Measurements from ENCODE around the gene IFFO2. TPM values are rescaled to one million over a fixed set of nuclear protein-coding genes. Genes with fewer than 3 reads are reported as not detected.

IFFO2 gene
- total RNA-seq, 2 experiments from 2014 or later = 20.5 to 25.5 TPM

DNA sequence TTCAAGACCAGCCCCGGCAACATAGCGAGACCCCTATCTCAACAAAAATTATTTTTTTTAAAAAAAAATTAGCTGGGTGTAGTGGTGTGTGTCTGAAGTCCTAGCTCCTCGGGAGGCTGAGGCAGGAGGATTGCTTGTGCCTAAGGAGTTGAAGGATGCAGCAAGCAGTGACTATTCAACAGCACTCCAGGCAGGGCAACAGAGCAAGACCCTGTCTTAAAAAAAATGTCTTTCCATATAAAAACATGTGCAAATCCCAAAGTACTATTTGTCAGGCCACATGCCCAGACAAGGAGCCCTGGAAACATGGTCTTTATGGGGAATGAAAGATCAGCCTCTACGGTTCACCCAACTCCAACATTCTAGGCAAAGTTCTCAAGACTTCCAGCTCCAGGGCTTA is 13.3 kb downstream of the IFFO2 start:
- POLR2A ChIA-PET = interaction anchor here (1.2 kb wide), 1 partner anchor 16 kb away, joined by 3 read pairs; no protein-coding TSS in a partner anchor
- CTCF ChIA-PET = interaction anchor here (0.8 to 1.2 kb wide), 3 partner anchors 8 to 30 kb away, joined by 3 read pairs; no protein-coding TSS in a partner anchor

DNA sequence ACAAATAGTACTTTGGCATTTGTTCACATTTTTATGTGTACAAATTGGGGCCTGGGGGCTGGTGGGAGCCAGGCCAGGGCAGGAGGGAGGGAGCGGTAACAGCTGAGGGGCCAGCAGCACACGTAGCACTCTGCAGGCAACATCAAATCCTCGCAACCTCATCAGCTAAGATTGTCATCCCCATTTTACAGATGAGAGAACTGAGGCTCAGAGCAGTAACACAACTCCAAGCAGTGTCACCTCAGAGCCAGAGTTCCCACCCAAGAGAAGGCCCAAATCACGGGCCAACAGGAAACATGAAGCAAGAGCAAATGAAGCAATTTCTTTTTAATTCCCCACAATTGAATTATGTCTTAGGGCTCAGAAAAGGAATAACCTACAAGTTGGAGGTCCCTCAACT is 14.1 kb downstream of the IFFO2 start:
- CTCF ChIA-PET = interaction anchor here (0.8 to 1.4 kb wide), 4 partner anchors 9 to 29 kb away, joined by 3 to 5 read pairs (median 3); no protein-coding TSS in a partner anchor
- POLR2A ChIA-PET = interaction anchor here (0.7 kb wide), 2 partner anchors 369 to 1718 kb away, joined by 4 to 6 read pairs; no protein-coding TSS in a partner anchor

DNA sequence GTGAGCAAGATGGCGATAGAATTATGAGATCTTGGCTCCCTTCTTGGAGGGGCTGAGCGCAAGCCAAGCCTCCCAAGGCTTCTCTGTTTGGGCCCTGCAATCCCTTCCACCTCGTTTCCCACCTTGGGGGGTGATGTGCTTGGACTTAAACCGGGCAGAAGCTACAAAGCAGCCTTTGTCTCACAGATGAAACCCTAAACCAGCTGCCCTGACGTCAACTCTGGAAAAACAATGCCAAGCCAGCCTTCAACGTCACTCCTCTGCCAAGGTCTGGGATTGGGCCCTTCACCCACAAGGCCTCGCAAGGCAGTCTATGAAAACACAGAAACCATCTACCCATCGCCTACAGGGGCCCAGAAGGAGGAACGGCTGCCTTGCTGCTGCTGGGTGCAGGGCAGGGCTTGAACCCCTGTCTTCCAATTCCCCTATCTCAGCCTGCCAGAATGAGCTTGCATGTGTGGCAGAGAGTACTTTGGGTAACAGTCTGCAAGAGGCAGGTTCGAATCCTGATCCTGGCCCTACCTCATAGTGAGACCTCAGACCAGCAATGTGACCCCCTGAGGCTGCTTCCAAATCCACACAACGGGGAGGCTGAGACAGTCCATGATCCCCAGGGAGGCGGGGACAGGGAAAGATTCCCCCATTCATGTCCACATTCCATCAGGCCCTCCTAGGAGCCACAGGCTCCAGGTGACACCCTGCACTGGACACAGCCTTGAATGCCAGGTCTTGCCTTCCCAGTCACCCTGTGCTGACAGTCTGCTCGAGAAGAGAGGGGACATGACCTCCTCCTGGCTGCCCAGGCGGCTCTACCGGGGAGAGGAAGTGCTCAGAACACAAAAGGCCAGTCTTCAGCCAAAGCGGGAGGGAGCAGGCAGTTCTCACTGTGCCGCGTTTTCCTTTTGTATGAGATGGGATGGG is 15.0 kb downstream of the IFFO2 start:
- ChIA-PET CTCF (interaction anchor here (1.2 to 1.4 kb wide), 2 partner anchors 14 to 28 kb away, joined by 3 to 5 read pairs; no protein-coding TSS in a partner anchor), POLR2A (no interaction called here)

GRCh38 chr1:18940303-18941020 is 16.0 kb downstream of the IFFO2 start:
- CTCF ChIA-PET = interaction anchor here (1.8 kb wide), 1 partner anchor 28 kb away, joined by 4 read pairs; no protein-coding TSS in a partner anchor
- POLR2A ChIA-PET = no interaction called here

GRCh38 chr1:18939398-18940302 is 16.8 kb downstream of the IFFO2 start:
- ChIA-PET CTCF (interaction anchor here (1.8 kb wide), 1 partner anchor 27 kb away, joined by 4 read pairs; no protein-coding TSS in a partner anchor), POLR2A (no interaction called here)

DNA sequence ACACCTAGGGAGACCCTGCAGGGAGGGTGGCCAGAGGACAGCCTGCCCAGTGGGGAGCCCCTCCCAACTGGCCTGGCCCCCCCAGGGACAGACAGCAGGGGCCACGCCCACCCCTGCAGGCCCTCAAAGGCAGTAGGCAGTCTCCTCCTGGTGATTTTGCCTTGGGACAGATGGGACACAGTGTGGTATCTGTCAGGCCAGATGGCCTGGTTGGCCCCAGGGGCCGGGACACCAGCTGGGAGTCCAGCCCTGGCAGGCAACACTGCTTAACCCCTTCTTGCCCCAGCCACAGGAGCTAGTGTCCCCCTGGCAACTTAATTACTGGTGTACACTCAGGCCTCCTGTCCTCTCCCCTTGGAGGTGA is 17.8 kb downstream of the IFFO2 start:
- POLR2A ChIA-PET = no interaction called here

GRCh38 chr1:18938008-18938706 is 18.3 kb downstream of the IFFO2 start:
- ChIA-PET POLR2A (interaction anchor here (0.6 kb wide), 1 partner anchor 14 kb away, joined by 3 read pairs; no protein-coding TSS in a partner anchor), CTCF (interaction anchor here (1.1 to 2.8 kb wide), 2 partner anchors 13 to 25 kb away, joined by 4 to 12 read pairs; no protein-coding TSS in a partner anchor)

More for the DNA sequence above, 17.8 kb downstream of the IFFO2 start:
- CTCF ChIA-PET = interaction anchor here (2.8 kb wide), 1 partner anchor 12 kb away, joined by 12 read pairs; no protein-coding TSS in a partner anchor

DNA sequence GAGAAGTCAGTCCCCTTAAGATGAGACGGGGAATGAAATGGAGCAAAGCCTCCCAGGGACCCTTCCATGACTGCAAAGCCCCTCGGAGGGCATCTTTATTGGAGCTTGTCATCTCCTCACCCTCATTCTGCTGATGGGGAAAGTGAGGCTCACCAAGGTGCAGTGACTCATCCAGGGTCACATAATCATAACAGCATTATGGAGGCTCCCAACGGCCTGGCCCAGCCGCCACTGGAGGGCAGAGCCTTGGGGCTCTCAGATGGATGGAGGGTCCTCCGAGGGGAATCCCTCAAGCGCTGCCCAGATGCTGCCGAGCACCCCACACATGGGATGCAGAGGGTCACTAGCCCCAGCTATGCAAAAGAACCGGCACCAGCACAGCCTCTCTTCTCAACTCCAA is 18.9 kb downstream of the IFFO2 start:
- CTCF ChIA-PET = interaction anchor here (1.1 to 2.8 kb wide), 3 partner anchors 11 to 24 kb away, joined by 4 to 12 read pairs (median 5); no protein-coding TSS in a partner anchor
- POLR2A ChIA-PET = interaction anchor here (0.6 kb wide), 1 partner anchor 14 kb away, joined by 3 read pairs; no protein-coding TSS in a partner anchor

GRCh38 chr1:18936814-18937481 is 19.5 kb downstream of the IFFO2 start:
- POLR2A ChIA-PET = interaction anchor here (1.2 kb wide), 1 partner anchor 11 kb away, joined by 3 read pairs; no protein-coding TSS in a partner anchor
- CTCF ChIA-PET = interaction anchor here (1.1 to 2.8 kb wide), 4 partner anchors 10 to 24 kb away, joined by 3 to 12 read pairs (median 4); no protein-coding TSS in a partner anchor

- CTCF ChIA-PET = interaction anchor here (1.6 to 2.8 kb wide), 2 partner anchors 15 to 23 kb away, joined by 3 to 12 read pairs; no protein-coding TSS in a partner anchor
These were observed 20.0 kb downstream of the IFFO2 start for GRCh38 chr1:18936471-18936813.

DNA sequence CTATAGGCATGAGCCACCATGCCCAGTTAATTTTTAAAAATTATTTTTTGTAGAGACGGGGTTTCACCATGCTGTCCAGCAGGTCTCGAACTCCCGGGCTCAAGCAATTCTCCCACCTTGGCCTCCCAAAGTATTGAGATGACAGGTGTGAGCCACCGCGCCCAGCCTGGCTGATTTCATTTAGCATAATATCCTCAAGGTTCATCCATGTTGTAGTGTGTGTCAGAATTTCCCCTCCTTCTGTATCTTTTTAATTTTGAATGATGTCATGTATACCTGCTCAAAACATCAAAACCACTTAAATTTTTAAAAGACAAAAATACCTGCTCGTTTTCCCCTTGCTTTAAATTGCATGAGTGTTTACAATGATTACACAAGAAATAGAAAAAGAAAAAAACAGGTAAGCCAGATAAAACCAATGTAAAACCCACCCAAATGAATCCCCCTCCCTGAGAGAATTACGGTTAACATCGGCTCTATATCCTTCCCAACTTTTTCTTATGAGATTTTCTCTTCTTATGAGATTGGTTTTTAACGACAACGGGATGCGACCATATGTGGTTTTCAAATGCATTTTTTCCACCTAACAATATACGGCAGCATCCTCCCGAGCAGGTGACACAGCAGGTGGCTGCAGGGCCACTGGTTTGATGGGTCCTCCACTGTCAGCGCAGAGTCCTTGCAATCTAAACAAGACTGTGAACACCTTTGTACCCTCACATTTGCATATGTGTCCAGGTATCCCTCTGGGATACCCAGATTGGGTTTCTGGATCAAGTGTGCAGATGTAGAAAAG is 22.1 kb downstream of the IFFO2 start:
- CTCF ChIA-PET = interaction anchor here (0.6 kb wide), 1 partner anchor 12 kb away, joined by 4 read pairs; no protein-coding TSS in a partner anchor
- POLR2A ChIA-PET = no interaction called here

More at GRCh38 chr1:18936471-18936813, 20.0 kb downstream of the IFFO2 start:
- POLR2A ChIA-PET = interaction anchor here (1.2 kb wide), 1 partner anchor 12 kb away, joined by 3 read pairs; no protein-coding TSS in a partner anchor

DNA sequence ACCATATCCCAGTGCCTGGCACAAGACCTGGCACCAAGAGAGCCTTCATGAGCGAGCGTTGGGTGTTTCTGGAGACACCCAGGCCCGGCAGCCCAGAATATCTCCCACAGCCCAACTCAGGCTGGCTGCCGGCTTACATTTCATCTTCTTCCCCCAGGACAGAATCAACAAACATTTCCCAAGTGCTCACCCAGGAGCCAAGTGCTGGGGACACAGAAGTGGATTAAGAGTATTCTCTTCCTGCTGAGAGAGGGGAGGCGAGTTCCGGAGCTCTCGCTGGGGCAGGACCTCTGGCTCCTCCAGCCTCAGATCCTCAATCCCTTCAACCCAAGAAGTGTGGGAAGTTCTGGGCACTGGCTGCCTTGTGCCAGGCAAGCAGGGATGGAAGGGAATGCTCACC is 23.6 kb downstream of the IFFO2 start:
- POLR2A ChIA-PET = no interaction called here
- CTCF ChIA-PET = interaction anchor here (1.0 kb wide), 1 partner anchor 20 kb away, joined by 4 read pairs; no protein-coding TSS in a partner anchor

GRCh38 chr1:18932387-18932786 is 24.1 kb downstream of the IFFO2 start:
- CTCF ChIA-PET = interaction anchor here (0.6 to 1.0 kb wide), 2 partner anchors 19 to 25 kb away, joined by 3 to 4 read pairs; no protein-coding TSS in a partner anchor
- POLR2A ChIA-PET = no interaction called here

- CTCF ChIA-PET = interaction anchor here (0.6 kb wide), 1 partner anchor 25 kb away, joined by 3 read pairs; no protein-coding TSS in a partner anchor
These were observed 24.7 kb downstream of the IFFO2 start for GRCh38 chr1:18931730-18932129.

GRCh38 chr1:18929686-18930085 is 26.8 kb downstream of the IFFO2 start:
- CTCF ChIA-PET = interaction anchor here (5.2 to 11.1 kb wide), 2 partner anchors 17 to 22 kb away, joined by 28 to 82 read pairs; no protein-coding TSS in a partner anchor
- POLR2A ChIA-PET = interaction anchor here (1.2 to 2.2 kb wide), 2 partner anchors 17 to 27 kb away, joined by 6 read pairs; partner anchors contain the start of gene IFFO2

More at GRCh38 chr1:18931730-18932129, 24.7 kb downstream of the IFFO2 start:
- POLR2A ChIA-PET = no interaction called here

- ChIA-PET CTCF (interaction anchor here (5.2 to 11.1 kb wide), 2 partner anchors 16 to 23 kb away, joined by 28 to 82 read pairs; no protein-coding TSS in a partner anchor), POLR2A (interaction anchor here (1.2 to 3.6 kb wide), 4 partner anchors 18 to 28 kb away, joined by 6 to 66 read pairs (median 27); partner anchors contain the start of gene IFFO2)
These were observed 27.5 kb downstream of the IFFO2 start for GRCh38 chr1:18928985-18929384.
